Left lung (tissue), 10 donors: ENCODE results near the gene HIVEP3. TPM values are rescaled to one million over a fixed set of nuclear protein-coding genes. Genes with fewer than 3 reads are reported as not detected.
A peak's percentile ranks its signal among the peaks of the same experiment; 100 is the strongest.

ENCODE experiments used
- ATAC-seq: fragments of 200-7000 bp; cut with Tn5 transposase; one replicate; pipeline ENCODE4 v1.9.1; 2020; ENCODE audit warnings: moderate library complexity
- DNase-seq, 4 donors: peaks; one replicate each; pipeline ENCODE4 v3.0.0-alpha.2; 2013 to 2020
- H3K27ac ChIP-seq, 2 donors: fragments of 200-600 bp; sonication (generic) in 1 of 2; one replicate each; pipeline versions ENCODE4 v1.5.0 to v1.8.0; 2020 to 2021
- H3K27me3 ChIP-seq, 2 donors: fragments of 200-600 bp; sonication (generic) in 1 of 2; one replicate each; pipeline versions ENCODE4 v1.5.0 to v1.8.0; 2020 to 2021
- H3K36me3 ChIP-seq, 2 donors: fragments of 200-600 bp; sonication (generic) in 1 of 2; one replicate each; pipeline versions ENCODE4 v1.5.0 to v1.8.0; 2020 to 2021
- H3K4me1 ChIP-seq, 2 donors: fragments of 200-600 bp; one replicate each; pipeline ENCODE4 v1.8.0; 2021
- H3K4me3 ChIP-seq, 2 donors: fragments of 200-600 bp; sonication (generic) in 1 of 2; one replicate each; pipeline versions ENCODE4 v1.5.0 to v1.8.0; 2020 to 2021; ENCODE audit warnings: mild to moderate bottlenecking in 1 of 2
- H3K9me3 ChIP-seq, 2 donors: fragments of 200-600 bp; sonication (generic) in 1 of 2; one replicate each; pipeline versions ENCODE4 v1.5.0 to v1.8.0; 2020 to 2021
- CTCF ChIP-seq, 2 donors: fragments of 200-600 bp; sonication (generic) in 1 of 2; IDR thresholded peaks; one replicate each; pipeline versions ENCODE4 v1.5.0 to v1.8.0; 2021; ENCODE audit warnings: antibody characterized with exemption in 2 of 2
- intact Hi-C, 2 donors: fragments of 100-400 bp; cut with DNase I; formaldehyde crosslinking; loops; one replicate each; pipeline versions ENCODE4 v1.11.2 to v1.14.2; 2022
- polyA plus RNA-seq, 6 donors: library from polyadenylated mRNA; unstranded; fragments of 120-200 nt; gene quantifications; one replicate each; pipeline ENCODE4 v1.2.1, GENCODE V29; 2013; ENCODE audit not compliant: insufficient read length in 6 of 6
- total RNA-seq, 2 donors: library from RNA; stranded (reverse); fragmentation: NEBNext Ultra II Directional; extraction: Animal tissue kit (Norgen Biotek cat#: 25700); gene quantifications; one replicate each; pipeline ENCODE4 v1.2.1, GENCODE V29; 2021
- donor health status: DM: no; HTN: yes; CAD: no.
- donor health status: DM: no; HTN: no; CAD: no.

Gene HIVEP3
- total and polyA plus RNA-seq, 8 donors, result 6.0 to 15.6 (median 7.4) TPM

GRCh38 chr1:41607808-41608207 lies 310.9 kb downstream of the HIVEP3 start:
- intact Hi-C loops, result no loop called here
- Histone ChIP-seq H3K4me3 (no peak overlapping the region), H3K36me3 (no peaks in the 10 kb centered on the region), H3K4me1 (peaks cover 0 to 6% of the 10 kb centered on the region in 2 donors), H3K27me3 (no peaks in the 10 kb centered on the region), H3K27ac (no peak overlapping the region), H3K9me3 (no peaks in the 10 kb centered on the region)
- ATAC-seq (peak; percentile 65), DNase-seq (no peak)
- TF ChIP-seq CTCF (IDR thresholded peaks at IDR 0.05), result no peak

- TF ChIP-seq CTCF (IDR thresholded peaks at IDR 0.05), result no peak
- H3K27ac ChIP-seq, result no peak overlapping the region
- intact Hi-C loops, result no loop called here
- no peak overlapping the region for H3K4me3 ChIP-seq
- H3K9me3 ChIP-seq, result no peaks in the 10 kb centered on the region
- ATAC-seq (no peak), DNase-seq (no peak)
- H3K4me1 ChIP-seq, result no peaks in the 10 kb centered on the region
- no peaks in the 10 kb centered on the region for H3K36me3 ChIP-seq
- H3K27me3 ChIP-seq, result no peaks in the 10 kb centered on the region
Measured at GRCh38 chr1:41599912-41600311, 318.8 kb downstream of the HIVEP3 start.

GRCh38 chr1:41598325-41598724 lies 320.4 kb downstream of the HIVEP3 start:
- Histone ChIP-seq H3K4me3 (no peak overlapping the region), H3K4me1 (no peaks in the 10 kb centered on the region), H3K27me3 (no peaks in the 10 kb centered on the region), H3K27ac (no peak overlapping the region), H3K36me3 (no peaks in the 10 kb centered on the region), H3K9me3 (no peaks in the 10 kb centered on the region)
- ATAC-seq (no peak), DNase-seq (no peak)
- intact Hi-C loops, result no loop called here
- TF ChIP-seq CTCF (IDR thresholded peaks at IDR 0.05), result no peak

- H3K9me3 ChIP-seq, result no peaks in the 10 kb centered on the region
- no peak overlapping the region for H3K27ac ChIP-seq
- no peaks in the 10 kb centered on the region for H3K27me3 ChIP-seq
- H3K4me1 ChIP-seq, result no peaks in the 10 kb centered on the region
- no peak for TF ChIP-seq CTCF (IDR thresholded peaks at IDR 0.05)
- no peak overlapping the region for H3K4me3 ChIP-seq
- no peaks in the 10 kb centered on the region for H3K36me3 ChIP-seq
- DNase-seq (no peak), ATAC-seq (no peak)
- intact Hi-C loops, result no loop called here
Measured at GRCh38 chr1:41592451-41593125, 326.1 kb downstream of the HIVEP3 start.

GRCh38 chr1:41591891-41592290 lies 326.8 kb downstream of the HIVEP3 start:
- intact Hi-C loops, result no loop called here
- H3K27me3 ChIP-seq, result no peaks in the 10 kb centered on the region
- no peak overlapping the region for H3K4me3 ChIP-seq
- H3K36me3 ChIP-seq, result no peaks in the 10 kb centered on the region
- H3K9me3 ChIP-seq, result no peaks in the 10 kb centered on the region
- H3K27ac ChIP-seq, result no peak overlapping the region
- TF ChIP-seq CTCF (IDR thresholded peaks at IDR 0.05), result no peak
- ATAC-seq (no peak), DNase-seq (peak in 1 of 4 donors; percentile 37)
- no peaks in the 10 kb centered on the region for H3K4me1 ChIP-seq
